GM12891 (cell line): ENCODE data around the gene ZNF500.

Source experiments
- POLR2A ChIP-seq: IDR thresholded peaks from 2 replicates; pipeline ENCODE4 v1.6.1; 2011; ENCODE audit warnings: low read depth, low read length, control low read depth
- POLR2AphosphoS5 ChIP-seq: IDR thresholded peaks from 2 replicates; pipeline ENCODE4 v1.6.1; 2011; ENCODE audit warnings: low read depth, low read length, control low read depth
- POU2F2 ChIP-seq: IDR thresholded peaks from 2 replicates; pipeline ENCODE4 v1.6.1; 2011; ENCODE audit warnings: low read depth, mild to moderate bottlenecking, control low read depth, low read length, moderate library complexity
- SPI1 ChIP-seq: IDR thresholded peaks from 2 replicates; pipeline ENCODE4 v1.6.1; 2011; ENCODE audit warnings: low read depth, low read length, control low read depth
- TAF1 ChIP-seq: IDR thresholded peaks from 2 replicates; pipeline ENCODE4 v1.6.1; 2011; ENCODE audit warnings: low read depth, low read length, control low read depth

DNA sequence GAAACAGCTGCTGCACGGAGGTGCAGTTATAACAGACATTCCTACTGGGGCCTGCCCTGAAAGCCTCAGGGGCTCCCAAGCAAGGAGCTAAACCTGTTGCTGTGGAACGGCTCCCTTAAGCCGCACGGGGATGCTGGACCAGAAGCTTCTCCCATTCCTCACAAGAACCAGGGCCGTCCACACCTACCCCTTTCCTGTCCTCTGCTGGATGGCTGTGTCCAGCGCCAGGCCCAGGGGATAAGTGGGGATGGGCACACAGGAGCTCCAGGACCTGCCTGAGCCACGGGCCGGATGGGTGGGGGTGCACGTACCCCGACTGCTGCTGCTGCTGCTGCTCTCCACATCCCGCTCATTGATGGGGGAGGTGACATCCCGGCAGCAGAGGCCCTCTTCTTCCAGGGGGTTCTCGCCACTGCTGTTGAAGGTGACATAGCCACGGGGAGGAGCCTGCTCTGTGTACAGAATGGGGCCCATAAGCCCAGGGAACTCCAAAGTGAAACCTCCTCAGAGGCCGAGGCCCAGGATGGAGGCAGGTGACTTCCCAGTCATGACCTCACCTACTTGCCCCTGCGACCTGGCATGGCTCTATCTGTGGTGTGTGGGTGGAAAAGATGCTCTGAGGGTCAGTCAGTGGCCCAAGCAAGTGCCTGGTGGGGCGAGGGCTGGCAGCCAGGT is 65.0 kb downstream of the ZNF500 start:
- no peak for TF ChIP-seq POLR2A
- TF ChIP-seq POLR2AphosphoS5 = no peak
- TF ChIP-seq TAF1 = no peak
- no peak for TF ChIP-seq SPI1
- no peak for TF ChIP-seq POU2F2
